Measurements from ENCODE around the gene SPTBN4. TPM values are rescaled to one million over a fixed set of nuclear protein-coding genes. Genes with fewer than 3 reads are reported as not detected.
"Not testable (repeated sequence)": the region's sequence is repeated elsewhere in the genome, so short reads cannot be mapped to it uniquely, and the experiment has no call there.

The SPTBN4 gene
- total RNA-seq, 2 donors from 2014 or later = 0.21 to 0.25 TPM

- not testable (repeated sequence) for H3K36me3 Mint-ChIP-seq (ENCODE audit: low read depth); ATAC-seq
- H3K27me3 Mint-ChIP-seq = peaks cover 47% of the 10 kb centered on the region
Measured at GRCh38 chr19:40564535-40564934, 97.7 kb downstream of the SPTBN4 start.

GRCh38 chr19:40565355-40565754 lies 98.6 kb downstream of the SPTBN4 start:
- H3K9me3 ChIP-seq (ENCODE audit: control insufficient read depth, low read length, poor library complexity, severe bottlenecking) = no peaks in the 10 kb centered on the region
- peaks cover 42% of the 10 kb centered on the region for H3K27me3 Mint-ChIP-seq
- DNase-seq (no peak), ATAC-seq (no peak)
- no peak overlapping the region for H3K4me3 Mint-ChIP-seq
- H3K27ac Mint-ChIP-seq = no peak overlapping the region
- peaks cover 5% of the 10 kb centered on the region for H3K36me3 Mint-ChIP-seq (ENCODE audit: low read depth)
- H3K4me1 Mint-ChIP-seq = peaks cover 6% of the 10 kb centered on the region

More at GRCh38 chr19:40564535-40564934, 97.7 kb downstream of the SPTBN4 start:
- H3K27ac Mint-ChIP-seq; DNase-seq; H3K9me3 ChIP-seq (ENCODE audit: control insufficient read depth, low read length, poor library complexity, severe bottlenecking); H3K4me1 Mint-ChIP-seq; H3K4me3 Mint-ChIP-seq: not testable (repeated sequence)

- Mint-ChIP-seq H3K4me1 (peaks cover 9% of the 10 kb centered on the region), H3K27ac (no peak overlapping the region), H3K27me3 (peaks cover 42% of the 10 kb centered on the region), H3K36me3 (ENCODE audit: low read depth) (peaks cover 5% of the 10 kb centered on the region), H3K4me3 (no peak overlapping the region)
- DNase-seq (no peak), ATAC-seq (no peak)
- no peaks in the 10 kb centered on the region for H3K9me3 ChIP-seq (ENCODE audit: control insufficient read depth, low read length, poor library complexity, severe bottlenecking)
Measured at GRCh38 chr19:40565910-40566495, 99.2 kb downstream of the SPTBN4 start.

DNA sequence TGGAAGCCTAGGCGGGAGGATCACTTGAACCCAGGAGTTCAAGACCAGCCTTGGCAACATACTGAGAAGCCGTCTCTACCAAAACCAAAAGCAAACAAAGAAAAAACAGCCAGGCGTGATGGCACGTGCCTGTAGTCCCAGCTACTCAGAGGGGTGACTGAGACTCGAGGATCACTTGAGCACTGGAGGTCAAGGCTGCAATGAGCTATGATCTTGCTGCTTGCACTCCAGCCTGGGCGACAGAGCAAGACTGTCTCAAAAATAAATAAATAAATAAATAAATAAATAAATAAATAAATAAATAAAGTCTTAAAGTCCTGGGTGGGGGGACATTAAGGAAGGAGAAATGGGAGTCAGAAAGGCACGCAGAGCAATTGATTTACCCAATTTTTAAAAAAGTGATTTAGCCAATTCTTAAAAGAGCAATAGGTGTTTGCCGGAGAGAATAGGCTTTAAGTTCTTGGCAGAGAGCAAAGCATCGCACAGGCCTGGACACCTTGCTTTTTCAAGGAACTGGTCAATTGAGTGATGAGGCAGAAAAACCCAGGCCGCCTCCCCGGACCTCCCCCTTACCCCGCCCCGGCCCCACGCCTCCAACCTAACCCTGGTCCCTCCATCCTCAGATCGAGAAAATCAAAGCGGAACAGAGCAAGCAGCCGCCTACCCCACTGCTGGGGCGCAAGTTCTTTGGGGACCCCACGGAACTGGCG lies 100.4 kb downstream of the SPTBN4 start:
- no peak for ATAC-seq
- no peak for DNase-seq
- peak overlapping the region; percentile 43 for H3K4me3 Mint-ChIP-seq
- no peak overlapping the region for H3K27ac Mint-ChIP-seq
- peaks cover 9% of the 10 kb centered on the region for H3K4me1 Mint-ChIP-seq
- no peaks in the 10 kb centered on the region for H3K36me3 Mint-ChIP-seq (ENCODE audit: low read depth)
- H3K27me3 Mint-ChIP-seq = peaks cover 34% of the 10 kb centered on the region
- no peaks in the 10 kb centered on the region for H3K9me3 ChIP-seq (ENCODE audit: control insufficient read depth, low read length, poor library complexity, severe bottlenecking)

DNA sequence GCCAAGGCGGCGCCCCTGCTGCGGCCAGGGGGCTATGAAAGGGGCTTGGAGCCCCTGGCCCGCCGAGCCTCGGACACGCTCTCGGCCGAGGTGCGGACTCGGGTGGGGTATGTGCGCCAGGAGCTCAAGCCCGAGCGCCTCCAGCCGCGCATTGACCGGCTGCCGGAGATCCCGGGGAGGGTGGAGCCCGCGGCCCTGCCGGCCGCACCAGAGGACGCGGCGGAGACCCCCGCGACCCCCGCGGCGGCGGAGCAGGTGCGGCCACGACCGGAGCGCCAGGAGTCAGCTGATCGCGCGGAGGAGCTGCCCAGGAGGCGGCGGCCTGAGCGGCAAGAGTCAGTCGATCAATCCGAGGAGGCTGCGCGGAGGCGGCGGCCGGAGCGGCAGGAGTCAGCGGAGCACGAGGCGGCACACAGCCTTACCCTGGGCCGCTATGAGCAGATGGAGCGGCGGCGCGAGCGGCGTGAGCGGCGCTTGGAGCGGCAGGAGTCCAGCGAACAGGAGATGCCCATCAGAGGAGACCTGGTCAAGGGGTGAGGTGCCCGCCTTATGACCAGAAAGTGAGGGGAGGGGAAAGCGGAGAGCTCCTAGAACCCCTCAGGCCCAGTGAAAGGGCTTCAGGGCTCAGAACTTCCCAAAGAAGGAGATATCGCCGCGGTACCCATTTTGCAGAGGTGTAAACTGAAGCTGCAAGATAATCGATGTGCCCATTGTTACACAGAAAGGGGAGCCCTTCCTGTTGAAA lies 101.1 kb downstream of the SPTBN4 start:
- peaks cover 33% of the 10 kb centered on the region for H3K27me3 Mint-ChIP-seq
- H3K4me1 Mint-ChIP-seq = peaks cover 9% of the 10 kb centered on the region
- H3K27ac Mint-ChIP-seq = no peak overlapping the region
- DNase-seq (no peak), ATAC-seq (no peak)
- no peaks in the 10 kb centered on the region for H3K9me3 ChIP-seq (ENCODE audit: control insufficient read depth, low read length, poor library complexity, severe bottlenecking)
- H3K4me3 Mint-ChIP-seq = peak overlapping the region; percentile 43
- no peaks in the 10 kb centered on the region for H3K36me3 Mint-ChIP-seq (ENCODE audit: low read depth)

GRCh38 chr19:40570313-40571004 lies 103.7 kb downstream of the SPTBN4 start:
- H3K27ac Mint-ChIP-seq = peak overlapping the region; percentile 81
- peak; percentile 93 for ATAC-seq
- peak; percentile 93 to 97 (median 95) for DNase-seq
- H3K4me1 Mint-ChIP-seq = peaks cover 11% of the 10 kb centered on the region
- no peaks in the 10 kb centered on the region for H3K36me3 Mint-ChIP-seq (ENCODE audit: low read depth)
- H3K27me3 Mint-ChIP-seq = peaks cover 16% of the 10 kb centered on the region
- H3K9me3 ChIP-seq (ENCODE audit: control insufficient read depth, low read length, poor library complexity, severe bottlenecking) = no peaks in the 10 kb centered on the region
- peak overlapping the region; percentile 82 for H3K4me3 Mint-ChIP-seq

DNA sequence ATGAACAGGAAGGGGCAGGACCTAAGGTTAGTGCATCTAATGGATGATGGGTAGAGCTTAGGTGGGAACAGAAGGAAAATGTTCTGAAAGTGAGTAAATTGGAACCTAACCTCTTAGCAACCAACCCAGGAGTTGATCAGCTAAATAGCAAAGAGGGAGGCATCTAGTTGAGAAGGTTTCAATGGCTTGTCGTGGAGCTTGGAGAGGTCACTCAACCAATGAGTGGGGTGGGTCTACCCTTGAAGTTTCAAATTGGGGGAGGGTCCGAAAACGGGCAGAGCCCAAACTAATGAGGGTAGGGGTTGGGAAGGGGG lies 104.2 kb downstream of the SPTBN4 start:
- Mint-ChIP-seq H3K4me3 (peak overlapping the region; percentile 28), H3K36me3 (ENCODE audit: low read depth) (no peaks in the 10 kb centered on the region), H3K27ac (no peak overlapping the region), H3K4me1 (peaks cover 12% of the 10 kb centered on the region), H3K27me3 (peaks cover 11% of the 10 kb centered on the region)
- ATAC-seq (no peak), DNase-seq (no peak)
- H3K9me3 ChIP-seq (ENCODE audit: control insufficient read depth, low read length, poor library complexity, severe bottlenecking) = no peaks in the 10 kb centered on the region

DNA sequence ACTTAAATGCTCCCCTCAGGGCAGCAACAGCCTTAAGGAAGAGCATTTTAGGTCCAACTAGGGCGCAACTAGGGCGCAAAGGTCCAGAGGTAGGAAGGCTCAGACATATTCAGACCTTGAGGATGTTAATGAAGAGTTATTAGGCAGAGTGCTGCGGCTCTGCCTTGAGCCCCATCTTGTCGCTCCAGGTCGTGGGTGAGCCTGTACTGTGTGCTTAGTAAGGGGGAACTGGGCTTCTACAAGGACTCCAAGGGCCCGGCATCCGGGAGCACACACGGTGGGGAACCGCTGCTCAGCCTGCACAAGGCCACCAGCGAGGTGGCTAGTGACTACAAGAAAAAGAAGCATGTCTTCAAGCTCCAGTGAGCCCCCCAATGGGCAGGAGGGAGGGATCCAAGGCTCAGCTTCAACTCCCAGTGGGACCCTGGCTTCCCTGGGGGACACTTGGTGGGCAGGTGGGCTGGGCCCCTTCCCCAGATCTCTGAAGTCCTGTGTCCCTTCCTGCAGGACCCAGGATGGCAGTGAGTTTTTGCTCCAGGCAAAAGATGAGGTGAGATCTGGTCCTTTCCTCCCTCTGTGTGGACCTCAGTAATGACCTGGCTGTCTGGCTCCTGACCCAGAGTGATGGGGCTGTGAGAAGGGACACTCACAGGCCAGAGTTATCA lies 105.2 kb downstream of the SPTBN4 start:
- peaks cover 14% of the 10 kb centered on the region for H3K4me1 Mint-ChIP-seq
- DNase-seq (no peak), ATAC-seq (no peak)
- H3K27ac Mint-ChIP-seq = no peak overlapping the region
- no peak overlapping the region for H3K4me3 Mint-ChIP-seq
- H3K36me3 Mint-ChIP-seq (ENCODE audit: low read depth) = no peaks in the 10 kb centered on the region
- H3K9me3 ChIP-seq (ENCODE audit: control insufficient read depth, low read length, poor library complexity, severe bottlenecking) = no peaks in the 10 kb centered on the region
- H3K27me3 Mint-ChIP-seq = peaks cover under 1% of the 10 kb centered on the region

GRCh38 chr19:40575326-40575725 lies 108.5 kb downstream of the SPTBN4 start:
- Mint-ChIP-seq H3K27ac (peak overlapping the region; percentile 11), H3K4me3 (no peak overlapping the region), H3K36me3 (ENCODE audit: low read depth) (peaks cover 4% of the 10 kb centered on the region)

GRCh38 chr19:40576151-40576584 lies 109.4 kb downstream of the SPTBN4 start:
- no peaks in the 10 kb centered on the region for H3K27me3 Mint-ChIP-seq
- ATAC-seq (peak; percentile 43), DNase-seq (peak in 1 of 3 donors; percentile 19)
- H3K9me3 ChIP-seq (ENCODE audit: control insufficient read depth, low read length, poor library complexity, severe bottlenecking) = no peaks in the 10 kb centered on the region
- peak overlapping the region; percentile 94 for H3K27ac Mint-ChIP-seq
- H3K36me3 Mint-ChIP-seq (ENCODE audit: low read depth) = peaks cover 4% of the 10 kb centered on the region
- H3K4me3 Mint-ChIP-seq = peak overlapping the region; percentile 95
- peaks cover 21% of the 10 kb centered on the region for H3K4me1 Mint-ChIP-seq

More at GRCh38 chr19:40575326-40575725, 108.5 kb downstream of the SPTBN4 start:
- no peaks in the 10 kb centered on the region for H3K9me3 ChIP-seq (ENCODE audit: control insufficient read depth, low read length, poor library complexity, severe bottlenecking)
- DNase-seq (no peak), ATAC-seq (no peak)
- peaks cover 20% of the 10 kb centered on the region for H3K4me1 Mint-ChIP-seq
- no peaks in the 10 kb centered on the region for H3K27me3 Mint-ChIP-seq

GRCh38 chr19:40576585-40577451 lies 110.0 kb downstream of the SPTBN4 start, which contains the start of gene SHKBP1:
TSS of gene SHKBP1 (plus strand) at chr19:40576873. CDS start at chr19:40576900, 27 bp downstream.
- DNase-seq = peak; percentile 84 to 88 (median 87)
- Mint-ChIP-seq H3K27ac (peak within 1 kb of the TSS; percentile 94), H3K36me3 (ENCODE audit: low read depth) (peaks cover 4% of the 10 kb centered on the region), H3K27me3 (no peaks in the 10 kb centered on the region), H3K4me3 (peak within 1 kb of the TSS; percentile 95), H3K4me1 (peaks cover 21% of the 10 kb centered on the region)
- no peaks in the 10 kb centered on the region for H3K9me3 ChIP-seq (ENCODE audit: control insufficient read depth, low read length, poor library complexity, severe bottlenecking)
- ATAC-seq = peak; percentile 99

DNA sequence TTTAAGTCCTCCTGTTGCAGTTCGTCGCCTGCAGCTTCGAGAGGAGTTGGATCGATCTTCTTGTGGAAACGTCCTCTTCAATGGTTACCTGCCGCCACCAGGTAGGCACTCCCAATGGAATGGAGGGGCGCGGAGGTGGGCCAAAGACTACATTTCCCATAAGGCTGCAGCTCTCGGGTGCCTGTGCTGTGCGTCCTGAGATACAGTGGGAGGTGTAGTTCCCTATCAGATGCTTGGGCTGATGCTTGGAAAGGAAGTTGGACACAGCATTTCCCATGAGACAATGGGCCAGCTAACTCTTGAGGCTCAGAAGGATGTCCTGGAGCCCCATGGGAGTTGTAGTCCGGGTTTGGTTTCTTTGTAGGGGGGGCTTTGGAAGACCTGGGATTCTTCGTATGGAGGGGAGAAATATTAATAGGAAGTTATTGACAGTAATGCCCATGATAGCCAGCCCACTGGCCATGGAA lies 111.7 kb downstream of the SPTBN4 start:
- H3K36me3 Mint-ChIP-seq (ENCODE audit: low read depth) = peaks cover 7% of the 10 kb centered on the region
- H3K9me3 ChIP-seq (ENCODE audit: control insufficient read depth, low read length, poor library complexity, severe bottlenecking) = no peaks in the 10 kb centered on the region
- H3K4me1 Mint-ChIP-seq = peaks cover 24% of the 10 kb centered on the region
- peak overlapping the region; percentile 95 for H3K4me3 Mint-ChIP-seq
- H3K27me3 Mint-ChIP-seq = no peaks in the 10 kb centered on the region
- no peak for DNase-seq
- H3K27ac Mint-ChIP-seq = peak overlapping the region; percentile 94
- no peak for ATAC-seq
